NCI-H2081 (cell line): Measurements from ENCODE around the gene SPOCK2.

Source experiments
- DNase-seq, 2 experiments: peaks; one replicate each; lab custom pipeline; 2025; lab: John Stamatoyannopoulos, UW

Gene SPOCK2

GRCh38 chr10:72088889-72089575, 681 bp upstream of the SPOCK2 start:
- DNase-seq, result peak; percentile 52 to 73

DNA sequence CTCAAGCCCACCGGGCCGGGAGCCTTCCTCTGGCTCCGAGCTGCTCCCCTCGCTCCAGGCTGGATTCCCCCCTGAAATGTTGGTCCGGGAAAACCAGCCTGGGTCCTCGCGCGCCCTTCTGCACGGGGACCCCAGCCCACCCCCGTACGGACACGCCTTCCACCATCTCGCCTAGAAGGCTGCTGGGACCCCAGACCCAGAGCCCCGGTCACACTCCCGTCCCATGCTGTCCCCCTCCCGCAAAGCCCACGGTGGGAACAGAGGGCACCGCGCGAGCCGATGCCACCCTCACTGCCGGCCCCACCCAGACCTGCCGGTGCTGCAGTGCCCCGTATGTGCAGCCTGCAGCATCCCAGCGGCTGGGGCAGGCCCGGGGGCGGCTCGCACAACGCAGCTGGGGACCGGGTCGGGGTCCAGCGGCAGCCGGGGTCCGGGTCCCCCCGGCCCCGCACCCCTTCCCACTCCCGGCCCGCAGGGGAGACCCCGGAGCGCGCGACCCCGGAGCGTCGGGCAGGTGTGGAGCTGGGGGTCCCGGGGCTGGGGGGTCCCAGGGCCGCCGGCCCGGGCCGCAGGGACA, 871 bp downstream of the SPOCK2 start:
- DNase-seq, result no peak

- no peak for DNase-seq
These were observed 1.6 kb downstream of the SPOCK2 start for GRCh38 chr10:72086466-72087391.

GRCh38 chr10:72085864-72086465, 2.4 kb downstream of the SPOCK2 start:
- DNase-seq, result no peak

- no peak for DNase-seq
These were observed 3.2 kb downstream of the SPOCK2 start for GRCh38 chr10:72085166-72085565.

DNA sequence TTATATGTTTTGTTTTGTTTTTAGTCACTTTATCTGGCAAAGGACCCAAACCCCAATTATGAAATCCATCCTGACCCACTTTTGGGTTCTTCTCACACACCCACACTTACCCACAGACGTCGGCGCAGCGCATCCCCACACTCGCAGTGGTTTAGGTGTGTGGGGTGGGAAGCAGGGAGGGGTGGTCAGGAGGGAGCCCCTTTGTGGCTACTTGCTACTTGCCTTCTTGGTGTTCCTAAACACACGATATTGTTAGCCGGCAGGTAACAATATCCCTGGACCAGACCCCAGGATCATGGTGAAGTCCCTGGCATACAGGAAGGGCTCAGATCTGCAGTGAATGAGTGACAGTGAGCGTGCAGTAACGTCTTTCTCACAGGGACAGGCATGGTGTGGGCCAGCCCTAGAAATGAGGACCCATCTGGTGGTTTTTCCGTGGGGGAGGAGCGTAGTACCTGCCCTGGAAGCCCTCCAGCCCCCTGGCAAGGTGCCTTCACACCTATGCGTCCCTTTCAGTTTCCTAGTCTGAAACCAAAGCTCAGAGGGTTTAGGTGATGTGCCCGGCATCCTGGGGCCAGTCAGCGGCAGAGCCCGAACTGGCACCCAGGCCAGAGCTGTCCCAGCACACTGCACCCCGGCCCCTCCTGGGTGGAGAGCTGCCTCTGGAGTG, 4.4 kb downstream of the SPOCK2 start:
- DNase-seq, result no peak

DNA sequence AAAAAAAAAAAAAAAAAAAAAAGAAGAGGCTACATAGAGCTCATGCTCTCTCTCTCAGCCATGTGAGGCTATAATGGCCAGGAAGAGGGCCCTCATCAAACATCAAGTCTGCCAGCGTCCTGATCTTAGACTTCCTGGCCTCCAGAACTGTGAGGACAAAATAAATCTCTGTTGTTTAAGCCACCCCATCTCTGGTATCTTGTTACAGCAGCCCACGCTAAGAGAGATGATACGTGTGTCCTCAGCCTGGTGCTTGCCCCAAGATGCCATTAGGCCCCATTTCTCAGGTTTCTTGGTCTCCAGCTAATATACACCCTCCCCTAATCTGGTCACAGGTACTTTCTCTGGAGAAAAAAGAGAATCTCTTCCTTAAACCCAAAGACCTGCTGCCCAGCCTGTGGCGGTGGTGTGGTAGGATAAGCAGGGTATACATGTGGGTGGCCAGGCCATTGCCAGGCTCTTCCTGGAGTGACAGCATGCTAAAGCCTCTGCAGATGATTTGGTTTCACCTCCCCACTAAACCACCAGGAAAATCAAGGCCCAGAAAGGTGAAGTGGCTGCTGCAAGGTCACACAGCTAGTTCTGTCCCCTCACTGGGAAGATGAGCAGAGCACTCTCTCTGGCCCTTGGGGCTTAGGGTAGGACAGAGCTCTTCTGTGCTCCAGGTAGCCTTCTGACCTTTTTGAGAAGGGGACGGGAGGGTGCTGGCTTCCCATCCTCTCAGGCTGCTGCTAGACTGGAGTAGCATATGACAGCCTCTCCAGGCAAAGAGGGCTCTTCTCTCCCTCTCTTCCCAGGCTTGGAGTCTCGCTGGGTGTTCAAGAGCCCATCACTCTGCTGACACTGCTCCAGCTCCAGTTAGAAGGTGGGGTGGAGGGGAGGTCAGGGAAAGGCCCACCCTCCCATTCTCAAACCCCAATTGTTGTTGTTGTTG, 5.2 kb downstream of the SPOCK2 start:
- DNase-seq, result no peak

DNA sequence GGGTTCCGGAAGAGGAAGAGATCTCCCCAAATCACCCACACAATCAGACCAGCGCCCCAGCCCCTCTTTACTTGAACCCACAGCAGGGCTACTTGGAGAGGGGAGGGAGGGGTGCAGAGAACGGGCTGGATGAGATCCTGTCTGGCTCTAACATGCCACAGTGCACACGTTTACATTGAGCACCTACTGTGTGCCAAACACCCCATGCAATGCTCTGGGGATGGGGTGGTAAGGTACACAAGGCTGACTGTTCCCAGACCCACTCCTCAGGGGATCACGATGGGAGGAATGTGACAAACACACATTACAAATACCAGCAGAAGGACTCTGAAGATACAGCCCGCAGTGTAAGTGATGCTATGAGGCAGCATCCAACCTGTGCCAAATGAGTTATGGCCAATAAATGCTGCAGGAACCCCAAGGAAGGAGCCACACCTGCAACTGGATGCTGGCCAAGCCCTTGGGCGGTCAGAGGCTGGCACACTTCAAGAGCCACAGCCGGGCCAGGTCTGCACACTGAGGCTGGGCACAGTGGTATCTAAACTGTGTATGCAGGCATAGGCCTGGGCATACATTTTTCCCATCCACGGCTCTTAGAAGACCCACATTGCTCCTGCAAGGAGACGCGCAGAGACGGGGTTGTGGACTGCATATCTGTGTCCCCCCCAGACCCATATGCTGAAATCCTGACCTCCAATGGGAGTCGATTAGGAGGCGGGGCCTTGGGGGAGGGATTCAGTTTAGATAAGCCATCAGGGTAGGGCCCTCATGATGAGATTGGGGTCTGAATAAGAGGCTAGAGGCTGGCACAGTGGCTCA, 6.4 kb downstream of the SPOCK2 start:
- DNase-seq, result peak in 1 of 2 experiments; percentile 2

GRCh38 chr10:72081210-72081609, 7.1 kb downstream of the SPOCK2 start:
- DNase-seq, result no peak

- DNase-seq, result no peak
These were observed 8.0 kb downstream of the SPOCK2 start for GRCh38 chr10:72080042-72080975.

DNA sequence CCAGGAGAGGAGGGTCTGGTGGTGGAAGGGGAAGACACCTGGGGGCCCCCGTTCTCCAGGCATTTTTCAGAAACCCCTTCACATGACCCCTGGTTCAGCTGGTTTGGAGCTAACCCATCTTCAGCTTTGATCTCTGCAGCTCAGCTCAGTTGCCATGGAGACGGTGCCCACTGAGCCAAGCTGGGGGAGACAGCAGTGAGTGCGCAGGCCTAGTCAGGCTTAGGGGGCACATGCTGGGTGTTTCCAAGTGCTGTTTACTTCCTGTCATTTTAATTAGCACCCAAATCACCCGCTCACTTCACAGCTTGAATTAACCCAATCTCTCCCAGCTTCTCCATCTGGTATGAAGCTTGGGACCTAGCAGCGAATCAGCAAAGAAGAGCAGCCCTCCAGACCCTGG, 9.0 kb downstream of the SPOCK2 start:
- DNase-seq, result peak; percentile 52 to 77

DNA sequence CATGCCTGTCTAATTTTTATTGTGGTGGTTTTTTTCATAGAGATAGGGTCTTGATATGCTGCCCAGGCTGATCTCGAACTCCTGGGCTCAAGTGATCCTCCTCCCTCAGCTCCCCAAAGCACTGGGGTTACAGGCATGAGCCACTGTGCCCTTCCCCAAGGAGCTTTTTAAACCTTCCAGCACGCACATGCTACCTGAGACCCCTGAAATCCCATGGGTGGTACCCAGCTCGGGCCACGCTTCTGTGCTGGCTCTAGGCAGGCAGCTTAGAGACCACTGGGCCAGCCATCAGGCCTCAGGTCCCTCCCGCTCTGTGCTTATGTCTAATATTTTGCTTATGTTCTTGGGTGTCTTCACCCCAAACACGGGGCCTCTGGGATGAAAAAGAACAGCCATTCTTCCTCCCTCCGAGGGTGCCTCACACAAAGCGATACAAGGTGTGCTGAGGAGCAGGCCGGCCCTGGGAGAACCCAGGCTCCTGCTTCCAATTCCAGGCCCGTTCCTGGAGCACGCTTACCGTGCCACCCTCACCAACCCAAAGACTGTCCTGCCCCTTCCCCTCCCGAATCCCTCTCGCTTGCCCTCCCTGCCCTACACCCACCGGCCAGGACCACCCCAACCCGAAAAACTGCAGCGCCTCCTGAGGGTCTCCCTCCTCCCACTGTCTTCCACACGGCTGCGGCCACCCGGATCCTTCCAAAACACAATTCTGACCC, 10.9 kb downstream of the SPOCK2 start:
- no peak for DNase-seq

DNA sequence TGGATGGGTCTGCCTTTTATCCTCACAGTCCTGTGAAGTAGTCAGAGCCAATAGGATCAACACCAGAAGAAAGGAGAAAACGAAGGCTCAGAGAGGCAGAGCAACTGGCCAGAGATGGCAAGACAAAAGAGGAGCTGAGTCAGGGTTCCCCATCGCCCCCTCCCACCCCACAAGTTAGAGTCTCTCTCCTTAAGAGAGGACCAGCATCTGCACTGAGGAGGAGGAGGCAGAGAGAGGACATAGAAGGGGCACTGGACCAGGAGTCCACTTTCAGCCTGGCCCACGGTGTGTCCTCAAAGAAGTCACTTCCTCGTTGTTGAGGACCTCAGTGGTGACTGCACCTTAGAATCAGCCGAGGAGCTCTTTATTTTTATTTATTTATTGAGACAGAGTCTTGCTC, 11.6 kb downstream of the SPOCK2 start:
- DNase-seq, result no peak

- DNase-seq, result no peak
These were observed 12.8 kb downstream of the SPOCK2 start for GRCh38 chr10:72075376-72076115.

GRCh38 chr10:72074574-72075375, 13.6 kb downstream of the SPOCK2 start:
- no peak for DNase-seq
